ENCODE results near the gene ITPK1.

ITPK1 gene

DNA sequence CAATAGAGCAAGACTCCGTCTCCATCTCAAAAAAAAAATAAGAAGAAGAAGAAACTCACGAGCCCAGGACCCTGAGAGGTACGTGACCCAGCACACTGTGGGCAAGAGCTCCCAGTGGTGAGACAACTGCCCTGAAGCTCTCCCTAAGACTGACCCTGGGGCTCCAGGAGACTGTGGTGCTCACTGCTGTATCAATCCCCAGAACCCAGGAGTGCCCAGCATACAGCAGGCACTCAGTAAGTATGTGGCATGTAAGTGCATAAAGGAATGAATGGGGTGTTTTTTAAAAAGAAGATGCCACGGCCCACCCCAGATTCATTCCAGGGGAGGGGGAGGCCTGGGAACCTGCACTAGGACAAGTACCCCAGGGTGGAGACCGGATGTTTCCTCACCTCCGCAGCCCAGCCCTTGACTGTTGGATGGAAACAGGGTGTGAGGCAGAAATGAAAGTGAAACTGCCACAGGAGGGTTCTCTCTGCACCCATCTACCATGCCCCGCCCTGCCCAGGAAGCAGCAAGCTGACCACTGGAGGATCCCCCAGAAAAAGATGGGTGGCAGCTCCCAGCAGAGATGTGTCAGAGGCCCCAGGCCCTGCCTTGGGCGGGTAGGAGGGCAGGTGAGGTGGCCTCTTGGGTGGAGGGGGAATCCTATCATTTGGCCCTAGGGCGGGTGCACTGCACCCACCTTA, 12.2 kb downstream of the ITPK1 start:
- no peak for DNase-seq

DNA sequence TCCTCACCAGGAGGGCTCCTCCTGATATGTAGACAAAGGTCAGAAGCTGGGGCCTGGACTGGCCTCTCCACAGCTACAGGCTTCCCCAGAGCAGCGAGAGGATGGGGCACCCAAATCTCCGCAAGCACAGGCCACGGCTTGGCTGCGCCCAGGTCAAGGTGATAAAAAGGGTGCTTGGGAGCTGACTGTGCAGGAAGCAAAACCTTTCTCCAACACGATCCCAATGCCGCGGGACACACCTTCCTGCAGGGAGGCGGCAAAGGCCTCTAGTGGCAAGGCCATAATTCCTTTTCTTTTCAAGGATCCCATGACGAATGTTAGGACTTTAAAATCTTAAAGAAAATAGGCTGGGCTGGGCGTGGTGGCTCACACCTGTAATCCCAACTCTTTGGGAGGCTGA, 13.6 kb downstream of the ITPK1 start:
- no peak for DNase-seq

GRCh38 chr14:93101181-93101580, 14.5 kb downstream of the ITPK1 start:
- DNase-seq, result no peak

- DNase-seq, result no peak
These were observed 15.2 kb downstream of the ITPK1 start for GRCh38 chr14:93100570-93100969.

DNA sequence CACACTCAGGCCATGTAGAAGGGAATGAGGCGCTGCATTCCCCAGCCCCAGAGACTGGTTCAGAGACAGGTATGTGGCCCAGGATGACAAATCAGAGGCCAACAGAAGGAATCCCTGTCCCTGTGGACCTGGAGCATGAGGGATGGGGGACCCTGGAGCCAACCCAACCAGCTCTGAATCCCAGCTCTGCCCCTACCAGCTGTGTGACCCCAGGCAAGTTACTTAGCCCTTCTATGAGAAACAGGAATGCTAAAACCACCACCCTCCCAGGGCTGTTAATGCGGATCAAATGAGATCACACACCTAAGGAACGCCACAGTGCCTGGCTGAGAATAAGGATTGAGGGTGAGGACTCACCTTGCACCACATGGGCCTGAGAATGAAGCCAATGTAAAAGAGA, 15.6 kb downstream of the ITPK1 start:
- DNase-seq, result no peak

- no peak for DNase-seq
These were observed 16.1 kb downstream of the ITPK1 start for GRCh38 chr14:93099643-93100042.

- no peak for DNase-seq
These were observed 16.5 kb downstream of the ITPK1 start for GRCh38 chr14:93099196-93099595.

GRCh38 chr14:93096691-93097322, 18.9 kb downstream of the ITPK1 start:
- no peak for DNase-seq

- no peak for DNase-seq
These were observed 19.8 kb downstream of the ITPK1 start for GRCh38 chr14:93095742-93096510.

GRCh38 chr14:93094121-93094918, 21.4 kb downstream of the ITPK1 start:
- no peak for DNase-seq

GRCh38 chr14:93092606-93093556, 22.8 kb downstream of the ITPK1 start:
- no peak for DNase-seq

DNA sequence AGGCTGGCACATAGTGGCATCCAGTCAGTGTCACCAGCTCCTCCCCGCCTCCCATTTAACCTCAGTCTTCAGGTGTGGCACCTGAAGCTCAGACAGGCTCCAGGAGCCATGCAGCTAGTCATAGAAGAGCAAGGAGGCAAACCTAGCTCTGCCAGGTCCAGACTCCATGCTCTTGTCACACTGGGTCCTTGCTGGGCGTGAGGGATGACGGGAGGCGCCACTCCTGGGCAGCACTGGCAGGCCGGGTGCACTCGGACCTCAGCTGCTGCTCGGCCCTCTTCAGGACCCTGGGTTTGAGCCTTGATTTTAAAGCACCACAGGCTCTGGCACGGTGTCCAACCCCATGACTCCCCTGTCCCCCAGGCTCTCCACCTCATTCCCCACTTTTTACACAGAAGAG, 24.1 kb downstream of the ITPK1 start:
- no peak for DNase-seq

- no peak for DNase-seq
These were observed 24.7 kb downstream of the ITPK1 start for GRCh38 chr14:93090826-93091555.

DNA sequence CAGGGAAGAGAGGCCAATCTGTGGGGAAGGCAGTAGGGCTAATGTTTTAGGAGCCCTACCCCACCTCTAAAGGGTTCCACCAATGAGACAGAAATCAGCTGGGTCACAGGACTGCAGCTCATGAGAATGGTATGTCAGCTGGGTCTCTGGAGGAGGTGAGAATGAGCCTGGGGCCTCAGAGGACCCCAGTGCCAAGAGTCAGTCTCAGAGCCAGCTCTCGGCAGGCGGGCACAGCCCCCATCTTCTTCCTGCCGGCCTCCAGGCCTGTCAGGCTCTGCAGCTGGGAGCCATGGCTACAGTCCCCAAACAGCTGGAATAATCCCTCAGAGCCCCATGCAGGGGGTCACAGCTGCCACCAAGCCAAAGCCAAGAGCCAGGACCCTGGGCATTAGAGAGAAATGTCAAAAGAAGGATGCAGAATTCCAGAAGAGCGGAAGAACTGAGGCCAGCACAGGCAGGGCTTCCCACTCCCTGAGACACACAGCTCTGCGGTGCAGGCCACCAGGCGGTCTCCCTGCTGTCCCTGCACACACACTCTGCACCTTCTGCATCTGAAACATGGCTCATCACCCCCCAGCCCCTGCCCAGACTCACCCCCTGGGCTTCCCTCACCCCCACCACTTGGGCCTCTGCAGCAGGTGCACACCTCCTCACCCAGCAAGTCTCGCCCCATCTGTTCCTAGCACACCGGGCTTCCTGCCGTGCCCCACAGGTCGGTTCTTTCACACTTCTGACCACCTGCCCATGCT, 26.0 kb downstream of the ITPK1 start:
- DNase-seq, result no peak

GRCh38 chr14:93086441-93087055, 29.2 kb downstream of the ITPK1 start:
- no peak for DNase-seq

GRCh38 chr14:93085911-93086310, 29.8 kb downstream of the ITPK1 start:
- no peak for DNase-seq

- no peak for DNase-seq
These were observed 30.6 kb downstream of the ITPK1 start for GRCh38 chr14:93084866-93085857.

DNA sequence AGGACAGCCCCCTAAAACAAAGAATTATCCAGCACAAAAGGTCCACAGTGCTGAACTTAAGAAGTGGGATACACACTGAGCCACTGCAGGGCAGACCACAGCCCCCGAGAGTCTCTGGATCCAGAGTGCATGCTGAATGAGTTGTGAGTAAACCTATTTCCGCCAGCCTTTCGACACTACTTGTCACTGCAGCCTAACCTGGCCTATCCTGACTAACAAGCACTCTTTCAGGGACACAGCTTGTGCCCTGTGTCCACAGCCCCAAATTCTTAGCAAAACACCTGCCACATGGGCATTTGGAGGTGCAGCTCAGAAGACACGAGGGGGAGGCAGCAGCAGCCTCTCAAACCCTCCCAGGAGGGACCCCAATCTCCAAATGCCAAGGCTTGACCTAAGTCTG, 31.3 kb downstream of the ITPK1 start:
- DNase-seq, result no peak

- DNase-seq, result no peak
These were observed 31.8 kb downstream of the ITPK1 start for GRCh38 chr14:93083917-93084316.

Measured in activated gamma-delta T cell (primary cell).